H9 (cell line): ENCODE results near the gene YRDC. TPM values are rescaled to one million over a fixed set of nuclear protein-coding genes. Genes with fewer than 3 reads are reported as not detected.

Experiments
- DNase-seq: peaks from one replicate; pipeline ENCODE4 v3.0.0-alpha.2; 2017
- H2AFZ ChIP-seq: one replicate; pipeline ENCODE4 v1.6.1; 2013; ENCODE audit warnings: mild to moderate bottlenecking, low read length, control low read depth, moderate library complexity
- H2AK5ac ChIP-seq: 2 replicates; pipeline ENCODE4 v1.6.1; 2013; ENCODE audit warnings: low read length, control low read depth, mixed read lengths; ENCODE audit not compliant: insufficient read length
- H2BK120ac ChIP-seq: one replicate; pipeline ENCODE4 v1.6.1; 2013; ENCODE audit warnings: low read depth, mild to moderate bottlenecking, low read length, control low read depth, inconsistent platforms; ENCODE audit not compliant: poor library complexity, severe bottlenecking
- H2BK12ac ChIP-seq: 2 replicates; pipeline ENCODE4 v1.6.1; 2013; ENCODE audit warnings: low read length, control low read depth, mixed read lengths, low read depth; ENCODE audit not compliant: insufficient read length
- H2BK15ac ChIP-seq: 2 replicates; pipeline ENCODE4 v1.6.1; 2013; ENCODE audit warnings: low read depth, low read length, control low read depth
- H2BK20ac ChIP-seq: one replicate; pipeline ENCODE4 v1.6.1; 2013; ENCODE audit warnings: low read depth, mild to moderate bottlenecking, low read length, control low read depth, inconsistent platforms; ENCODE audit not compliant: poor library complexity, severe bottlenecking
- H2BK5ac ChIP-seq: 2 replicates; pipeline ENCODE4 v1.6.1; 2013; ENCODE audit warnings: low read length, control low read depth, mixed read lengths; ENCODE audit not compliant: insufficient read length
- H3K14ac ChIP-seq: 2 replicates; pipeline ENCODE4 v1.6.1; 2013; ENCODE audit warnings: low read length, control low read depth; ENCODE audit not compliant: insufficient read depth
- H3K18ac ChIP-seq: 2 replicates; pipeline ENCODE4 v1.6.1; 2013; ENCODE audit warnings: low read depth, mild to moderate bottlenecking, mixed read lengths, low read length, control low read depth; ENCODE audit not compliant: insufficient read length
- H3K23ac ChIP-seq: 2 replicates; pipeline ENCODE4 v1.6.1; 2013; ENCODE audit warnings: low read length, control low read depth, mixed read lengths, low read depth; ENCODE audit not compliant: insufficient read length
- H3K23me2 ChIP-seq: 2 replicates; pipeline ENCODE4 v1.6.1; 2013; ENCODE audit warnings: low read depth, mild to moderate bottlenecking, mixed read lengths, low read length, control low read depth; ENCODE audit not compliant: insufficient read length, poor library complexity, severe bottlenecking
- H3K27ac ChIP-seq: 2 replicates; pipeline ENCODE4 v1.5.1; 2013; ENCODE audit warnings: low read length, control low read depth, mixed read lengths, low read depth; ENCODE audit not compliant: insufficient read length
- H3K27me3 ChIP-seq: 2 replicates; pipeline ENCODE4 v1.6.1; 2013; ENCODE audit warnings: low read length, control low read depth, inconsistent platforms; ENCODE audit not compliant: insufficient read depth
- H3K4ac ChIP-seq: 2 replicates; pipeline ENCODE4 v1.6.1; 2013; ENCODE audit warnings: low read depth, mild to moderate bottlenecking, control low read depth, inconsistent platforms, low read length, moderate library complexity
- H3K4me1 ChIP-seq: 2 replicates; pipeline ENCODE4 v1.6.1; 2013; ENCODE audit warnings: low read length, control low read depth, inconsistent platforms; ENCODE audit not compliant: insufficient read depth
- H3K4me2 ChIP-seq: 2 replicates; pipeline ENCODE4 v1.6.1; 2013; ENCODE audit warnings: low read length, control low read depth, mixed read lengths; ENCODE audit not compliant: insufficient read length, insufficient read depth
- H3K56ac ChIP-seq: 2 replicates; pipeline ENCODE4 v1.6.1; 2013; ENCODE audit warnings: low read depth, mild to moderate bottlenecking, mixed read lengths, low read length, control low read depth; ENCODE audit not compliant: insufficient read length
- H3K79me1 ChIP-seq: 2 replicates; pipeline ENCODE4 v1.6.1; 2013; ENCODE audit warnings: low read depth, mild to moderate bottlenecking, moderate library complexity, low read length, control low read depth, inconsistent platforms; ENCODE audit not compliant: insufficient read depth, poor library complexity, severe bottlenecking
- H3K79me2 ChIP-seq: 2 replicates; pipeline ENCODE4 v1.6.1; 2013; ENCODE audit warnings: low read length, control low read depth, inconsistent platforms; ENCODE audit not compliant: insufficient read depth
- H3K9ac ChIP-seq: 2 replicates; pipeline ENCODE4 v1.6.1; 2013; ENCODE audit warnings: low read length, control low read depth, mixed read lengths; ENCODE audit not compliant: insufficient read length; ENCODE audit errors: extremely low read depth
- H3K9me3 ChIP-seq: one replicate; pipeline ENCODE4 v1.6.1; 2013; ENCODE audit warnings: low read depth, low read length, inconsistent platforms; ENCODE audit not compliant: control insufficient read depth
- H3T11ph ChIP-seq: one replicate; pipeline ENCODE4 v1.6.1; 2013; ENCODE audit warnings: mild to moderate bottlenecking, low read length, control low read depth, inconsistent platforms
- H4K20me1 ChIP-seq: one replicate; pipeline ENCODE4 v1.6.1; 2013; ENCODE audit not compliant: control insufficient read depth, insufficient read length, insufficient read depth
- H4K5ac ChIP-seq: 2 replicates; pipeline ENCODE4 v1.6.1; 2013; ENCODE audit warnings: low read depth, mild to moderate bottlenecking, mixed read lengths, low read length, control low read depth; ENCODE audit not compliant: insufficient read length
- H4K8ac ChIP-seq: replicated peaks from 2 replicates; pipeline ENCODE4 v1.6.1; 2013; ENCODE audit warnings: low read length, control low read depth, mixed read lengths, low read depth; ENCODE audit not compliant: insufficient read length
- H4K91ac ChIP-seq: 2 replicates; pipeline ENCODE4 v1.6.1; 2013; ENCODE audit warnings: low read depth, mild to moderate bottlenecking, moderate library complexity, mixed read lengths, low read length, control low read depth; ENCODE audit not compliant: insufficient read length
- H3K27ac Mint-ChIP-seq, 3 experiments: 2 replicates in 2 of 3; 3 replicates in 1 of 3; pipeline ENCODE4 v1.8.0; 2020 to 2021; ENCODE audit warnings: mixed read lengths in 3 of 3, mild to moderate bottlenecking in 1 of 3, moderate library complexity in 1 of 3
- H3K27me3 Mint-ChIP-seq: 2 replicates; pipeline ENCODE4 v1.8.0; 2021; ENCODE audit warnings: low read depth, mild to moderate bottlenecking, moderate library complexity, mixed read lengths
- H3K36me3 Mint-ChIP-seq, 3 experiments: 2 replicates in 2 of 3; 3 replicates in 1 of 3; pipeline ENCODE4 v1.8.0; 2020 to 2021; ENCODE audit warnings: low read depth in 3 of 3, mixed read lengths in 3 of 3; ENCODE audit not compliant: insufficient read depth in 1 of 3
- H3K4me1 Mint-ChIP-seq, 2 experiments: 2 replicates each; pipeline ENCODE4 v1.8.0; 2020; ENCODE audit warnings: mixed read lengths in 2 of 2
- H3K4me3 Mint-ChIP-seq, 2 experiments: 2 replicates in 1 of 2; 3 replicates in 1 of 2; pipeline ENCODE4 v1.8.0; 2020 to 2021; ENCODE audit warnings: mild to moderate bottlenecking in 2 of 2, mixed read lengths in 2 of 2, moderate library complexity in 1 of 2
- H3K9me3 Mint-ChIP-seq, 2 experiments: 2 replicates in 1 of 2; 3 replicates in 1 of 2; pipeline ENCODE4 v1.8.0; 2020; ENCODE audit warnings: mild to moderate bottlenecking in 2 of 2, mixed read lengths in 2 of 2, moderate library complexity in 1 of 2
- CTCF ChIP-seq: fragments of 200-600 bp; sonication (generic); conservative IDR thresholded peaks from 3 replicates; pipeline ENCODE4 v1.8.0; 2021; ENCODE audit warnings: antibody characterized with exemption, mild to moderate bottlenecking
- WGBS: extraction: QIAGEN DNeasy Blood & Tissue Kit; methylation state at CpG from one replicate; pipeline ENCODE4 v1.1.7; 2013; ENCODE audit warnings: missing lambda C conversion rate, low lambda C conversion rate, mixed read lengths; ENCODE audit not compliant: insufficient read length; ENCODE audit errors: extremely low coverage; 5-methylcytosine and 5-hydroxymethylcytosine counted together
- total RNA-seq: library from RNA; stranded (reverse); gene quantifications from 2 replicates; pipeline ENCODE4 v1.2.1, GENCODE V29; 2021

YRDC gene
- total RNA-seq, 1 experiment from 2014 or later = 28.0 TPM

DNA sequence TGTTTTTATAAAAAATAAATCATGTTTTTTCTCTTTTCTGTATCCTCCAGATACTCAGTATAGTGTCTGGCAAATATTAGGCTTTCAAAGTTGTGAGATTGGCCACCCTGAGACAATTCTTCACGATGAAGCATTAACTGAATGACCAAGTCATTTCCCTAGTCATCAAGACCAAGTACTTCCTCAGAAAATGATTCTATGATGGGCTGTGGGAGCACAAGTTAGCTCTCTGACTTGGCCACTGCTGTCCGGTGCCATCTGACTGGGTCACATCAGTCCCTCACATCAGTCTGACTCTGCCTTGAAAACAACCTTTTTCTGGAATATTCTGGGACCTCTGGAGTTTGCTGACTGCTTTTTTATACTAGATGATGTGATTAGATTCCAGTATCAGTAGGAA, 13.5 kb upstream of the YRDC start:
- Histone ChIP-seq H3K79me2 (no peaks in the 10 kb centered on the region), H3K4me2 (no peak overlapping the region), H4K91ac (no peak overlapping the region), H3K18ac (no peak overlapping the region), H3K56ac (no peak overlapping the region), H3K9ac (no peak overlapping the region), H3K23me2 (no peaks in the 10 kb centered on the region), H2BK5ac (no peak overlapping the region), H3K4ac (no peak overlapping the region), H4K20me1 (no peaks in the 10 kb centered on the region), H4K5ac (no peak overlapping the region), H2AK5ac (no peak overlapping the region), H2BK120ac (no peak overlapping the region), H3K27me3 (no peaks in the 10 kb centered on the region), H3K79me1 (no peaks in the 10 kb centered on the region), H3K4me1 (no peaks in the 10 kb centered on the region), H2AFZ (no peak overlapping the region), H3K9me3 (no peaks in the 10 kb centered on the region), H3T11ph (no peak overlapping the region), H4K8ac (no peak overlapping the region), H3K14ac (no peak overlapping the region), H3K27ac (no peak overlapping the region), H3K23ac (no peak overlapping the region), H2BK20ac (no peak overlapping the region), H2BK15ac (no peak overlapping the region), H2BK12ac (no peak overlapping the region)
- H3K36me3 Mint-ChIP-seq = peaks cover 16 to 59% (median 33%) of the 10 kb centered on the region in 3 experiments; a peak in 6 of 7 replicates
- H3K27ac Mint-ChIP-seq = no peak overlapping the region
- H3K4me3 Mint-ChIP-seq = no peak overlapping the region
- H3K27me3 Mint-ChIP-seq = no peaks in the 10 kb centered on the region
- no CpG with 5 or more reads among the region's 2 CpGs for WGBS
- DNase-seq = no peak
- H3K4me1 Mint-ChIP-seq = peaks cover 0 to 6% of the 10 kb centered on the region in 2 experiments; a peak in 2 of 4 replicates
- no peaks in the 10 kb centered on the region for H3K9me3 Mint-ChIP-seq
- TF ChIP-seq CTCF = no peak
